ENCODE data around the gene CSNK1G1.

The CSNK1G1 gene

DNA sequence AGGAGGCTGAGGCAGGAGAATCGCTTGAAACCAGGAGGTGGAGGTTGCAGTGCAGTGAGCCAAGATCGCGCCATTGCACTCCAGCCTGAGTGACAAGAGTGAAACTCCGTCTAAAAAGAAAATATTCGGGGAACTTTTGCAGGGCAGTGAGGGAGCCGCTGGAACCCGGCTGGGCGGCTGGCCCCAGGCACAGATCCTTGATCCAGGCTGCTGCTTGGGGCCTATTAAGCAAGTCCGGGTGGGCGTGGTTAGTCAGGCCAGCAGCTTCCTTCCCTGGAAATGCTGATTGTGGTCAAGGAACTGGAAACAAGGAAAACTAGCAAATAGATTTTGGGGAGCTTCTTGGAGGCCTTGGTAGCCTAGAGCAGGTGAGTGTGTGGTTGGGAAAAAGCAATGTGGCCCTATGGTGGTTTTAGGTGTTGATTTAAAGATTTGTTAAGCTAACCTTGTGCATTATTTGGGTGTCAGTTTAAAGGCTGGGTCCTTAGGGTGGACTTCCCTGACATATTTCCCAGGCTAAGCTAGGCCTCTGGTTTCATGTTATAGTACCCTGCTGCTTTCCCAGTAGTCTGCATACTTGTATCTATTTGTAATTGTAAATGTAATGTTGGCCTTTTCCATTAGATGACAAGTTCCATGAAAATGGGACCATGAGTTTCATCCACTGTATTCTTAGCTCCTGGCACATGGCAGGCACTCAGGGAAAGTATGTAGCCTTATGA is 222.2 kb downstream of the CSNK1G1 start:
- no peaks in the 10 kb centered on the region for H3K79me2 ChIP-seq (ENCODE audit: low read length)
- H3K27me3 ChIP-seq (ENCODE audit: low read depth, low read length) = no peaks in the 10 kb centered on the region
- H3K4me1 ChIP-seq (ENCODE audit: low read length) = no peaks in the 10 kb centered on the region
- H3K9me3 ChIP-seq (ENCODE audit: insufficient read depth, low read length) = no peaks in the 10 kb centered on the region
- no peak overlapping the region for H3K27ac ChIP-seq (ENCODE audit: low read length)
- no peak overlapping the region for H3K4me2 ChIP-seq (ENCODE audit: low read length)
- H3K9ac ChIP-seq (ENCODE audit: low read length) = no peak overlapping the region
- no peak overlapping the region for H3K4me3 ChIP-seq (ENCODE audit: low read length)
- peaks cover 71% of the 10 kb centered on the region for H3K36me3 ChIP-seq (replicated peaks; ENCODE audit: low read depth, low read length)
- peaks cover 5% of the 10 kb centered on the region; the same call in 1 of the 2 replicates for H4K20me1 ChIP-seq (ENCODE audit: insufficient read depth, low read length)
- no peak overlapping the region for H2AFZ ChIP-seq (ENCODE audit: low read depth, low read length)
- no peak for TF ChIP-seq EZH2phosphoT487 (IDR thresholded peaks at IDR 0.05; ENCODE audit: low read depth)
- TF ChIP-seq, protein P1, sequence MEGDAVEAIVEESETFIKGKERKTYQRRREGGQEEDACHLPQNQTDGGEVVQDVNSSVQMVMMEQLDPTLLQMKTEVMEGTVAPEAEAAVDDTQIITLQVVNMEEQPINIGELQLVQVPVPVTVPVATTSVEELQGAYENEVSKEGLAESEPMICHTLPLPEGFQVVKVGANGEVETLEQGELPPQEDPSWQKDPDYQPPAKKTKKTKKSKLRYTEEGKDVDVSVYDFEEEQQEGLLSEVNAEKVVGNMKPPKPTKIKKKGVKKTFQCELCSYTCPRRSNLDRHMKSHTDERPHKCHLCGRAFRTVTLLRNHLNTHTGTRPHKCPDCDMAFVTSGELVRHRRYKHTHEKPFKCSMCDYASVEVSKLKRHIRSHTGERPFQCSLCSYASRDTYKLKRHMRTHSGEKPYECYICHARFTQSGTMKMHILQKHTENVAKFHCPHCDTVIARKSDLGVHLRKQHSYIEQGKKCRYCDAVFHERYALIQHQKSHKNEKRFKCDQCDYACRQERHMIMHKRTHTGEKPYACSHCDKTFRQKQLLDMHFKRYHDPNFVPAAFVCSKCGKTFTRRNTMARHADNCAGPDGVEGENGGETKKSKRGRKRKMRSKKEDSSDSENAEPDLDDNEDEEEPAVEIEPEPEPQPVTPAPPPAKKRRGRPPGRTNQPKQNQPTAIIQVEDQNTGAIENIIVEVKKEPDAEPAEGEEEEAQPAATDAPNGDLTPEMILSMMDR (IDR thresholded peaks at IDR 0.05; ENCODE audit: low read depth, low read length) = no peak

DNA sequence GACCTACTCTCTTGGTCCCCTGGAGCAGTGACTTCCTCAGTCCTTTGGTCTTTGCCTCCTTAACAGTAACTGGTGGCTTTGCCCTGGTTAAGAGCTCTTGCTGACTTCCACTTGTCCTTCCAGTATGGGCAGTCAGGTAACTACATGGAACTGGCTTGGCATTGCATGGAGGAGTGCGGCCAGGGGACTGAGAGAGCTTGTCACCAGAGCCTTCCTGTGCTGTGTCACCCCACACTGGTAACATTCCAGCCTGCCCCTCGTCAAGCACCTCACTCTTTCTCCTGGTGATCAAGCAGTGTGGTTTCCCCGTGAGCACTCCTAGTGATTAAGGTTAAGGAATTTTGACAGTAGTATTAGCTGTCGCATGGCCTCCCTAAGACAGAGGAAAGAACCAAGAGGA is 223.8 kb downstream of the CSNK1G1 start:
- Histone ChIP-seq H3K9me3 (ENCODE audit: insufficient read depth, low read length) (no peaks in the 10 kb centered on the region), H3K9ac (ENCODE audit: low read length) (no peak overlapping the region), H3K36me3 (replicated peaks; ENCODE audit: low read depth, low read length) (peaks cover 73% of the 10 kb centered on the region), H3K79me2 (ENCODE audit: low read length) (no peaks in the 10 kb centered on the region), H2AFZ (ENCODE audit: low read depth, low read length) (no peak overlapping the region), H3K27me3 (ENCODE audit: low read depth, low read length) (no peaks in the 10 kb centered on the region), H4K20me1 (ENCODE audit: insufficient read depth, low read length) (no peaks in the 10 kb centered on the region; the same call in 1 of the 2 replicates), H3K4me1 (ENCODE audit: low read length) (no peaks in the 10 kb centered on the region), H3K4me3 (ENCODE audit: low read length) (no peak overlapping the region), H3K27ac (ENCODE audit: low read length) (no peak overlapping the region), H3K4me2 (ENCODE audit: low read length) (no peak overlapping the region)
- TF ChIP-seq, protein P1 (IDR thresholded peaks at IDR 0.05; ENCODE audit: low read depth, low read length) = no peak
- TF ChIP-seq EZH2phosphoT487 (IDR thresholded peaks at IDR 0.05; ENCODE audit: low read depth) = no peak

DNA sequence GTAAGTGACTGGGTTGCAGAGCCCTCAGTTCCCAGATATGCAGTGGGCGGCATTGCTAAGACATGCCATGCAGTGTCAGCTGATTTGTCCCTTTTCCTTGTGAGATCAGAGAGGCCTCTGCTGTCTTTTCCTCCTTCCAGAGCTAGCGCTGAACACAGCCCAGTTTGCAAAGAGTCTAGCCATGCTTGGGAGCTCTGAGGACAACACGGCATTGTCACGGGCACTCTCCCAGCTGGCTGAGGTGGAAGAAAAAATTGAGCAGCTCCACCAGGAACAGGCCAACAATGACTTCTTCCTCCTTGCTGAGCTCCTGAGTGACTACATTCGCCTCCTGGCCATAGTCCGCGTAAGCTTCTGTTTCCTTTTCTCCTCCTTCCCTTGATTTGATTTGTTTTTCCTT is 224.4 kb downstream of the CSNK1G1 start:
- TF ChIP-seq EZH2phosphoT487 (IDR thresholded peaks at IDR 0.05; ENCODE audit: low read depth) = no peak
- TF ChIP-seq, protein P1 (IDR thresholded peaks at IDR 0.05; ENCODE audit: low read depth, low read length) = no peak
- H3K36me3 ChIP-seq (replicated peaks; ENCODE audit: low read depth, low read length) = peaks cover 70% of the 10 kb centered on the region
- H3K9me3 ChIP-seq (ENCODE audit: insufficient read depth, low read length) = no peaks in the 10 kb centered on the region

DNA sequence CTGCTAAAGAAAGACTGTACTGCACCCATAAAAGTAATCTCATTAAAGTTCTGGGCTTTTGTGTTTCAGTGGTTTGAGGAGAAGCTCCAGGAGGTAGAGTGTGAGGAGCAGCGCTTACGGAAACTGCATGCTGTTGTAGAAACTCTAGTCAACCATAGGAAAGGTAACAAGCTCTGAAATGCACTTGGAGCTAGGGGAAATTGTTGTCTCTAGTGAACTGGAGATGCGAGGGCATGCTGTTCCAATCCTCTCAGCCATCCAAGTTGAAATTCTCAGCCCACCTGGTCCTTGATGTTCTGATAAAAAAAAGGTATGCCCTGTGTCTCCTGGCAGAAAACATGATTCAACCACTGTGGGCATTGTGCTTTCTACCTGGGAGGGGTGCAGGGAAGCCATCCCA is 225.8 kb downstream of the CSNK1G1 start:
- H3K9me3 ChIP-seq (ENCODE audit: insufficient read depth, low read length) = no peaks in the 10 kb centered on the region
- H3K79me2 ChIP-seq (ENCODE audit: low read length) = no peaks in the 10 kb centered on the region
- H4K20me1 ChIP-seq (ENCODE audit: insufficient read depth, low read length) = no peaks in the 10 kb centered on the region; the same call in 1 of the 2 replicates
- H2AFZ ChIP-seq (ENCODE audit: low read depth, low read length) = no peak overlapping the region
- H3K4me2 ChIP-seq (ENCODE audit: low read length) = no peak overlapping the region
- H3K27me3 ChIP-seq (ENCODE audit: low read depth, low read length) = no peaks in the 10 kb centered on the region
- peaks cover 66% of the 10 kb centered on the region for H3K36me3 ChIP-seq (replicated peaks; ENCODE audit: low read depth, low read length)
- TF ChIP-seq, protein P1 (IDR thresholded peaks at IDR 0.05; ENCODE audit: low read depth, low read length) = no peak
- no peak for TF ChIP-seq EZH2phosphoT487 (IDR thresholded peaks at IDR 0.05; ENCODE audit: low read depth)
- H3K9ac ChIP-seq (ENCODE audit: low read length) = no peak overlapping the region
- H3K4me3 ChIP-seq (ENCODE audit: low read length) = no peak overlapping the region
- no peaks in the 10 kb centered on the region for H3K4me1 ChIP-seq (ENCODE audit: low read length)
- no peak overlapping the region for H3K27ac ChIP-seq (ENCODE audit: low read length)

More for the DNA sequence above, 224.4 kb downstream of the CSNK1G1 start:
- Histone ChIP-seq H3K9ac (ENCODE audit: low read length) (no peak overlapping the region), H2AFZ (ENCODE audit: low read depth, low read length) (no peak overlapping the region), H4K20me1 (ENCODE audit: insufficient read depth, low read length) (no peaks in the 10 kb centered on the region; the same call in 1 of the 2 replicates), H3K79me2 (ENCODE audit: low read length) (no peaks in the 10 kb centered on the region), H3K27ac (ENCODE audit: low read length) (no peak overlapping the region), H3K4me1 (ENCODE audit: low read length) (no peaks in the 10 kb centered on the region), H3K27me3 (ENCODE audit: low read depth, low read length) (no peaks in the 10 kb centered on the region), H3K4me3 (ENCODE audit: low read length) (no peak overlapping the region), H3K4me2 (ENCODE audit: low read length) (no peak overlapping the region)

All from OCI-LY3 (cell line).